Esophagus squamous epithelium (tissue), 4 donors: Measurements from ENCODE around the gene QKI.

Experiments used
- POLR2A ChIP-seq, 4 donors: fragments of 450-650 bp; IDR thresholded peaks; one replicate each; pipeline ENCODE4 v1.6.1; 2017; ENCODE audit warnings: antibody characterized with exemption in 4 of 4, mild to moderate bottlenecking in 4 of 4, moderate library complexity in 3 of 4
- TF ChIP-seq, protein P1 (sequence below), 6 experiments: fragments of 450-650 bp in 4 of 6; fragments of 200-600 bp in 2 of 6; sonication (generic) in 2 of 6; IDR thresholded peaks; one replicate each; pipeline ENCODE4 v1.5.1; 2016 to 2019; ENCODE audit warnings: antibody characterized with exemption in 6 of 6, mild to moderate bottlenecking in 4 of 6, moderate library complexity in 4 of 6

DNA sequence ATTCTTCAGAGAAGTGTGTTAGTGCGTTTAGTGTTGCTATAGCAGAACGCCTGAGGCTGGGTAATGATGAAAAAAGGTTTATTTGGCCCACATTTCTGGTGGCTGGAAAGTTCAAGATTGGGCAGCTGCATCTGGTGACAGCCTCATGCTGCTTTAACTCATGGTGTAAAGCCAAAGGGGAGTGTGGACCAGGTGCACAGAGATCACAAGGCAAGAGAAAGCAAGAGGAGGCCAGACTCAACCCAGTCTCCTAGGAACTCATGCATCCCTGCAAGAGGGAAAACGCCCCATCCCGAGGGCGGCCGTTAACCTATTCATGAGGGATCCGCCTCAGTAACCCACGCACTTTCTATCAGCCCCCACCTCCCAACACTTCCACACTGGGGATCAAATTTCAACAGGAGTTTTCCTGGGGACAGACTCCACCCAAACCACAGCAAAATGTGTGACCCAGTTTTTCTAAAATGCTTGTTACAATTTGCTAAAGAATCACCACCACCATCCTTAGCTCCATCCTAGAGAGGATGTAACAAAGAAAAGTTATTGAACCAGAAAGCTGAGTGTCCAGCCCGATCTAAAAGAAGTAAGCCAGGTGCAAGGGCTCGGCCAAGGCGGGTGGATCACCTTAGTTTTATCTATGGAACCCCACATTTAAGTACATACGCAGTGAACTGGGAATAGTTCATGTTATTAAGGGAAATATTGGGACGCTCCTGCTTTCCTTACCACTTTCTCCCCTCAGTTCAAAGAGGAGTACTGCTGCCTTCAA is 164.8 kb downstream of the QKI start:
- TF ChIP-seq, protein P1, sequence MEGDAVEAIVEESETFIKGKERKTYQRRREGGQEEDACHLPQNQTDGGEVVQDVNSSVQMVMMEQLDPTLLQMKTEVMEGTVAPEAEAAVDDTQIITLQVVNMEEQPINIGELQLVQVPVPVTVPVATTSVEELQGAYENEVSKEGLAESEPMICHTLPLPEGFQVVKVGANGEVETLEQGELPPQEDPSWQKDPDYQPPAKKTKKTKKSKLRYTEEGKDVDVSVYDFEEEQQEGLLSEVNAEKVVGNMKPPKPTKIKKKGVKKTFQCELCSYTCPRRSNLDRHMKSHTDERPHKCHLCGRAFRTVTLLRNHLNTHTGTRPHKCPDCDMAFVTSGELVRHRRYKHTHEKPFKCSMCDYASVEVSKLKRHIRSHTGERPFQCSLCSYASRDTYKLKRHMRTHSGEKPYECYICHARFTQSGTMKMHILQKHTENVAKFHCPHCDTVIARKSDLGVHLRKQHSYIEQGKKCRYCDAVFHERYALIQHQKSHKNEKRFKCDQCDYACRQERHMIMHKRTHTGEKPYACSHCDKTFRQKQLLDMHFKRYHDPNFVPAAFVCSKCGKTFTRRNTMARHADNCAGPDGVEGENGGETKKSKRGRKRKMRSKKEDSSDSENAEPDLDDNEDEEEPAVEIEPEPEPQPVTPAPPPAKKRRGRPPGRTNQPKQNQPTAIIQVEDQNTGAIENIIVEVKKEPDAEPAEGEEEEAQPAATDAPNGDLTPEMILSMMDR (IDR thresholded peaks at IDR 0.05), result no peak
- TF ChIP-seq POLR2A (IDR thresholded peaks at IDR 0.05), result no peak
